Dendritic cell treated with granulocyte-macrophage colony-stimulating factor and Interleukin-4, amounts not matched to agents 40 ng/mL and 50 ng/mL, for 4 days (primary cell): ENCODE measurements around the gene MIB2.

Experiments used
- H3K27ac Mint-ChIP-seq: one replicate; pipeline ENCODE4 v1.8.0; 2022; ENCODE audit warnings: mild to moderate bottlenecking, mixed read lengths
- H3K27me3 Mint-ChIP-seq: one replicate; pipeline ENCODE4 v1.8.0; 2022; ENCODE audit warnings: mild to moderate bottlenecking, mixed read lengths
- H3K36me3 Mint-ChIP-seq: one replicate; pipeline ENCODE4 v1.8.0; 2022; ENCODE audit warnings: low read depth, mixed read lengths
- H3K4me1 Mint-ChIP-seq: one replicate; pipeline ENCODE4 v1.8.0; 2022; ENCODE audit warnings: low read depth, mixed read lengths
- H3K4me3 Mint-ChIP-seq: one replicate; pipeline ENCODE4 v1.8.0; 2022; ENCODE audit warnings: mild to moderate bottlenecking, moderate library complexity, mixed read lengths
- H3K9me3 Mint-ChIP-seq: one replicate; pipeline ENCODE4 v1.8.0; 2022; ENCODE audit warnings: mixed read lengths
- intact Hi-C: fragments of 100-400 bp; cut with micrococcal nuclease; formaldehyde crosslinking; loops from one replicate; pipeline ENCODE4 v1.15.0; 2022

Gene MIB2

GRCh38 chr1:1677718-1678580 is 62.6 kb downstream of the MIB2 start:
- Mint-ChIP-seq H3K36me3 (peaks cover 66% of the 10 kb centered on the region), H3K9me3 (no peaks in the 10 kb centered on the region), H3K27ac (no peak overlapping the region), H3K4me1 (peaks cover 19% of the 10 kb centered on the region), H3K27me3 (no peaks in the 10 kb centered on the region), H3K4me3 (no peak overlapping the region)
- intact Hi-C loops, result no loop called here

GRCh38 chr1:1678581-1679380 is 63.5 kb downstream of the MIB2 start:
- Mint-ChIP-seq H3K36me3 (peaks cover 66% of the 10 kb centered on the region), H3K4me1 (peaks cover 19% of the 10 kb centered on the region), H3K27me3 (no peaks in the 10 kb centered on the region), H3K4me3 (no peak overlapping the region), H3K27ac (peak overlapping the region; percentile 37), H3K9me3 (no peaks in the 10 kb centered on the region)
- intact Hi-C loops, result no loop called here
